Heart left ventricle (tissue), 16 donors: ENCODE measurements around the gene TRPM2. TPM values are rescaled to one million over a fixed set of nuclear protein-coding genes. Genes with fewer than 3 reads are reported as not detected.

ENCODE experiments used
- ATAC-seq, 4 donors: fragments of 200-7000 bp; cut with Tn5 transposase; one replicate each; pipeline ENCODE4 v1.9.1; 2020 to 2022; ENCODE audit warnings: moderate library complexity in 4 of 4, mild to moderate bottlenecking in 3 of 4, moderate number of reproducible peaks in 1 of 4
- DNase-seq, 5 donors: peaks; one replicate each; pipeline ENCODE4 v3.0.0-alpha.2; 2020
- H3K27ac ChIP-seq, 12 donors: fragments of 200-600 bp; sonication (generic) in 4 of 12; one replicate each; pipeline versions ENCODE4 v1.5.0 to v1.8.0; 2016 to 2022; ENCODE audit warnings: mild to moderate bottlenecking in 2 of 12
- H3K27me3 ChIP-seq, 9 donors: fragments of 200-600 bp; sonication (generic) in 2 of 9; one replicate each; pipeline versions ENCODE4 v1.5.1 to v1.8.0; 2016 to 2022; ENCODE audit warnings: mild to moderate bottlenecking in 3 of 9
- H3K36me3 ChIP-seq, 9 donors: fragments of 200-600 bp; sonication (generic) in 2 of 9; one replicate each; pipeline versions ENCODE4 v1.5.0 to v1.8.0; 2018 to 2022; ENCODE audit warnings: mild to moderate bottlenecking in 2 of 9
- H3K4me1 ChIP-seq, 12 donors: fragments of 200-600 bp; sonication (generic) in 4 of 12; one replicate each; pipeline versions ENCODE4 v1.5.0 to v1.8.0; 2016 to 2022; ENCODE audit warnings: mild to moderate bottlenecking in 3 of 12
- H3K4me3 ChIP-seq, 12 donors: fragments of 200-600 bp; sonication (generic) in 4 of 12; one replicate each; pipeline versions ENCODE4 v1.5.0 to v1.8.0; 2017 to 2022; ENCODE audit warnings: mild to moderate bottlenecking in 9 of 12, moderate library complexity in 4 of 12
- H3K9me3 ChIP-seq, 12 donors: fragments of 200-600 bp; sonication (generic) in 4 of 12; one replicate each; pipeline versions ENCODE4 v1.5.0 to v1.8.0; 2016 to 2022; ENCODE audit warnings: mild to moderate bottlenecking in 1 of 12
- CTCF ChIP-seq, 12 donors: fragments of 200-600 bp; sonication (generic) in 4 of 12; IDR thresholded peaks; one replicate each; pipeline versions ENCODE4 v1.5.0 to v1.8.0; 2018 to 2022; ENCODE audit warnings: antibody characterized with exemption in 12 of 12, mild to moderate bottlenecking in 5 of 12
- POLR2A ChIP-seq, 2 donors: fragments of 450-650 bp; IDR thresholded peaks; one replicate each; pipeline ENCODE4 v1.6.1; 2017; ENCODE audit warnings: antibody characterized with exemption in 2 of 2, mild to moderate bottlenecking in 2 of 2, moderate library complexity in 2 of 2
- WGBS, 4 donors: extraction: QIAGEN DNeasy Blood & Tissue Kit in 2 of 4; methylation state at CpG; one replicate each; pipeline versions ENCODE4 v1.1.5 to v1.1.7; 2013 to 2018; 5-methylcytosine and 5-hydroxymethylcytosine counted together
- intact Hi-C, 10 donors: fragments of 100-400 bp; cut with DNase I; formaldehyde crosslinking; loops; one replicate each; pipeline versions ENCODE4 v1.11.1 to v1.14.2; 2022
- polyA plus RNA-seq, 2 donors: library from polyadenylated mRNA; stranded (reverse); fragments of 200-250 nt; gene quantifications; one replicate each; pipeline ENCODE4 v1.2.3, GENCODE V29; 2013
- total RNA-seq, 9 donors: library from RNA; depleted of rRNA in 2 of 9; stranded (reverse); fragments of >200 nt in 2 of 9; fragmentation: NEBNext Ultra II Directional in 3 of 9; extraction: Animal tissue kit (Norgen Biotek cat#: 25700) in 3 of 9; gene quantifications; one replicate each; pipeline versions ENCODE4 v1.1.0 to v1.2.4, GENCODE V29; 2016 to 2023
- donor health status: ischemic (EF 13 %, LVEDD 7.1; RV severe dilation, severe dysfunction).
- donor health status: healthy with polysubstance abuse.
- donor health status: DM: no; HTN: yes; CAD: no.
- donor health status: DM: no; HTN: no; CAD: no.
- donor health status: ischemic (EF 25% LVEDD 6.9; RV normal size, moderate dysfunction).
- donor health status: ischemic (EF 25% LVEDD 5.7; RV mildly dilated, moderate dysfunction).
- donor health status: healthy.
- donor health status: DM: yes; HTN: yes; CAD: no.
- donor health status: ischemic (EF 35%, LVEDD 5.7; RV mildly dilated, moderate dysfunction).
- donor health status: nonischemic (EF 11% LVEDD 7.7; RV severe dilation, severe dysfunction).
- donor health status: DM: yes; HTN: yes; CAD: no.
- donor health status: PGD.
- donor health status: ischemic (EF 29% LVEDD 5.4; RV normal size, mild dysfunction).
- donor health status: nonischemic (EF 23%, LVEDD 6.1; RV moderate dilation, normal function).

TRPM2 gene
- total and polyA plus RNA-seq, 11 donors: 0.66 to 20.5 (median 1.2) TPM

- no peak for TF ChIP-seq CTCF (IDR thresholded peaks at IDR 0.05)
- TF ChIP-seq POLR2A (IDR thresholded peaks at IDR 0.05): no peak
- DNase-seq: no peak
- ATAC-seq: no peak
- no peak overlapping the region for H3K4me3 ChIP-seq
- H3K36me3 ChIP-seq: peaks cover 0 to 94% (median 60%) of the 10 kb centered on the region in 9 donors
- no peaks in the 10 kb centered on the region for H3K27me3 ChIP-seq
- H3K9me3 ChIP-seq: no peaks in the 10 kb centered on the region
- 80 to 92% (median 88%) methylated on average over 12 to 19 of the region's 19 CpGs for WGBS, 4 donors
- H3K27ac ChIP-seq: no peak overlapping the region
- intact Hi-C loops: loop anchor here in 2 of 10 donors (10.0 kb wide), 2 partner anchors 57 to 323 kb away; no protein-coding TSS in a partner anchor
- H3K4me1 ChIP-seq: no peaks in the 10 kb centered on the region
These were observed 36.1 kb upstream of the TRPM2 start for GRCh38 chr21:44317241-44317782.

GRCh38 chr21:44317871-44318270 lies 35.5 kb upstream of the TRPM2 start:
- Histone ChIP-seq H3K4me1 (no peaks in the 10 kb centered on the region), H3K4me3 (no peak overlapping the region), H3K9me3 (no peaks in the 10 kb centered on the region), H3K27me3 (no peaks in the 10 kb centered on the region), H3K36me3 (peaks cover 0 to 94% (median 60%) of the 10 kb centered on the region in 9 donors), H3K27ac (no peak overlapping the region)
- DNase-seq: no peak
- 94 to 98% (median 95%) methylated on average over 7 to 22 of the region's 22 CpGs for WGBS, 4 donors
- ATAC-seq: no peak
- TF ChIP-seq POLR2A (IDR thresholded peaks at IDR 0.05): no peak
- TF ChIP-seq CTCF (IDR thresholded peaks at IDR 0.05): no peak
- intact Hi-C loops: loop anchor here in 2 of 10 donors (10.0 kb wide), 2 partner anchors 57 to 323 kb away; no protein-coding TSS in a partner anchor

- Histone ChIP-seq H3K4me1 (no peaks in the 10 kb centered on the region), H3K9me3 (no peaks in the 10 kb centered on the region), H3K36me3 (peaks cover 0 to 92% (median 52%) of the 10 kb centered on the region in 9 donors), H3K4me3 (no peak overlapping the region), H3K27ac (no peak overlapping the region), H3K27me3 (no peaks in the 10 kb centered on the region)
- intact Hi-C loops: loop anchor here in 2 of 10 donors (10.0 kb wide), 2 partner anchors 56 to 324 kb away; no protein-coding TSS in a partner anchor
- 94 to 96% (median 95%) methylated on average over 21 to 25 of the region's 25 CpGs for WGBS, 4 donors
- no peak for ATAC-seq
- TF ChIP-seq CTCF (IDR thresholded peaks at IDR 0.05) (no peak), POLR2A (IDR thresholded peaks at IDR 0.05) (no peak)
- no peak for DNase-seq
These were observed 34.7 kb upstream of the TRPM2 start for GRCh38 chr21:44318489-44319285.

GRCh38 chr21:44319407-44320065 lies 33.9 kb upstream of the TRPM2 start:
- Histone ChIP-seq H3K27me3 (no peaks in the 10 kb centered on the region), H3K4me1 (no peaks in the 10 kb centered on the region), H3K27ac (no peak overlapping the region), H3K36me3 (peaks cover 0 to 95% (median 60%) of the 10 kb centered on the region in 9 donors), H3K9me3 (no peaks in the 10 kb centered on the region), H3K4me3 (no peak overlapping the region)
- 94 to 96% (median 94%) methylated on average over 26 to 35 of the region's 35 CpGs for WGBS, 4 donors
- intact Hi-C loops: loop anchor here in 3 of 10 donors (10.0 kb wide), 3 partner anchors 55 to 325 kb away; no protein-coding TSS in a partner anchor
- TF ChIP-seq CTCF (IDR thresholded peaks at IDR 0.05) (no peak), POLR2A (IDR thresholded peaks at IDR 0.05) (no peak)
- ATAC-seq: no peak
- no peak for DNase-seq
